MM.1S (cell line): ENCODE measurements around the gene PRKAR1B.

Experiments used
- CTCF ChIP-seq: fragments of 300-600 bp; sonication (generic); IDR thresholded peaks from 2 replicates; pipeline ENCODE4 v1.5.1; 2016; ENCODE audit warnings: antibody characterized with exemption, low read length, mixed read lengths
- EZH2 ChIP-seq: fragments of 300-600 bp; sonication (generic); optimal IDR thresholded peaks from 2 replicates; pipeline ENCODE3; 2017; ENCODE audit warnings: low read depth, mild to moderate bottlenecking, antibody characterized with exemption, low read length, mixed read lengths
- EZH2phosphoT487 ChIP-seq: fragments of 300-600 bp; sonication (generic); IDR thresholded peaks from 2 replicates; pipeline ENCODE4 v1.6.1; 2018; ENCODE audit warnings: antibody characterized with exemption, low read length

- no peak for TF ChIP-seq CTCF
- TF ChIP-seq EZH2: no peak
- no peak for TF ChIP-seq EZH2phosphoT487
These were observed 194.5 kb downstream of the PRKAR1B start for GRCh38 chr7:532379-533143.
